ENCODE data around the gene SPHK1.

GRCh38 chr17:76428511-76428910 lies 44.1 kb downstream of the SPHK1 start:
- TF ChIP-seq POLR2AphosphoS5 (IDR thresholded peaks at IDR 0.05) = no peak
- TF ChIP-seq CTCF (IDR thresholded peaks at IDR 0.05) = no peak
